SK-N-MC (cell line): ENCODE measurements around the gene HDAC3.

ENCODE experiments used
- EZH2 ChIP-seq: fragments of 200-600 bp; sonication (generic); IDR thresholded peaks from one replicate; pipeline ENCODE4 v1.6.1; 2017; ENCODE audit warnings: antibody characterized with exemption
- POLR2AphosphoS5 ChIP-seq: IDR thresholded peaks from 2 replicates; pipeline ENCODE4 v1.6.1; 2012; ENCODE audit warnings: mild to moderate bottlenecking, low read depth, low read length, borderline replicate concordance

GRCh38 chr5:141668601-141669265 lies 32.1 kb upstream of the HDAC3 start:
- no peak for TF ChIP-seq POLR2AphosphoS5
- TF ChIP-seq EZH2, result no peak
